GM19351 (cell line): ENCODE results near the gene GRAMD1A.
"Not testable (repeated sequence)": the region's sequence is repeated elsewhere in the genome, so short reads cannot be mapped to it uniquely, and the experiment has no call there.

Source experiments
- ATAC-seq: cut with Tn5 transposase; IDR thresholded peaks from one replicate; pipeline ENCODE4 v1.9.1; 2021; ENCODE audit warnings: mild to moderate bottlenecking, moderate library complexity; ENCODE audit not compliant: unreplicated experiment

Gene GRAMD1A

DNA sequence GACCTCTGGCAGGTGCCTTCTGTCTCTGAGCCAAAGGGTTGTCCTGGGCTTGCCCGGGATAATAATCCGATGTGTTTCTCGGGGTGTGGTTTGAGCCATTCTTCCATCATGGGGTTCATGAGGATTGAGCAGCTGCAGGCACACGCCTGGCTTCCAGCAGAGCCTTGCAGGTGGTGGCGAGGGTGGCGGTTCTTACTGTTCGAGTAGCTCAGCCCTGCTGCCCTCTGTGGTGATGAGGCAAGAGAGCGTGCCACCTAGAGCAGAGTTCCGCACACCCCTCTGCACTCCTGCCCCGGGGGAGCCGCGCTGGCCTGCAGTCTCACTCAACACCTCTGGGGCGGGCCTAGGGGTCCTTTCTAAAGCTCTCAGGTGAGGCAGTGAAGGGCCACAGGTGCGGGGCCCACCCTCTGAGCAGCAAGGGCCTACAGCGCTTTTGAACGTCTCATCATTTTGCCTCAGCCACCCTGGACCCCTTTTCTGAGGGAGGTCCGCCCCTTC is 33.9 kb downstream of the GRAMD1A start:
- ATAC-seq, result no peak

DNA sequence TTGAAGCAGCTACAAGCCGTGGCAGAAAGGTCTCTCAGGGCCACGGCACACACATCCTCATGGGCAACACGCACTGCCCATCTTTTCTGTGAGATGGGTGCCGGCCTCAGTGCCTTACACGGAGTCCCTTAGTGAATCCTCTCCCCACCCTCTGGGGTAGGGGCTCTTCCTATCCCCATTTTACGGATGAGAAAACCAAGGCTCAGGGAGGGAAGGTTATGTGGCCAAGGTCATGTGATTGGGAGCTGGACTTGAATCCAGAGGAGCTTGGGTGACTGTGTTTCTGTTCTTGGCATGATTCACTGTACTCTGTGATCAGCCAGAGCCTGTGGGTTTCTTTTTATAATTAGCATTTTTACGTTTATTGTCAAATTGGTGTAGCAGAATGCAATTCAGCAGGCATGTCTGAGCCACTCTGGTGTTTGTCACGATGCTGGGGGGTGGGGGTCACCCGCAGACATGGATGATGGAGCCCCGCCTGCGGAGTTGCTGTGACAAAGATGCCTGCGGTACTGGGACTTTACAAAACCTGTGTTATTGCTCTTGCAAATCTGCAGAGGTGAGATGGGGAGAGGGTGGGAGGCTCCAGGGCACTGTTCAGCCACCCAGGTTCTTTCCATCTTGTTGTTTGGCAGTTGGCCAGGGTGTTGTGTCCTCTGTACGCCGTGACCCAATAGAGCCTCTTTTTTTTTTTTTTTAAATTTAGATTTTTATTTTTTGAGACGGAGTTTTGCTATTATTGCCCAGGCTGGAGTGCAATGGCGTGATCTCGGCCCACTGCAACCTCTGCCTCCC is 34.7 kb downstream of the GRAMD1A start:
- no peak for ATAC-seq

DNA sequence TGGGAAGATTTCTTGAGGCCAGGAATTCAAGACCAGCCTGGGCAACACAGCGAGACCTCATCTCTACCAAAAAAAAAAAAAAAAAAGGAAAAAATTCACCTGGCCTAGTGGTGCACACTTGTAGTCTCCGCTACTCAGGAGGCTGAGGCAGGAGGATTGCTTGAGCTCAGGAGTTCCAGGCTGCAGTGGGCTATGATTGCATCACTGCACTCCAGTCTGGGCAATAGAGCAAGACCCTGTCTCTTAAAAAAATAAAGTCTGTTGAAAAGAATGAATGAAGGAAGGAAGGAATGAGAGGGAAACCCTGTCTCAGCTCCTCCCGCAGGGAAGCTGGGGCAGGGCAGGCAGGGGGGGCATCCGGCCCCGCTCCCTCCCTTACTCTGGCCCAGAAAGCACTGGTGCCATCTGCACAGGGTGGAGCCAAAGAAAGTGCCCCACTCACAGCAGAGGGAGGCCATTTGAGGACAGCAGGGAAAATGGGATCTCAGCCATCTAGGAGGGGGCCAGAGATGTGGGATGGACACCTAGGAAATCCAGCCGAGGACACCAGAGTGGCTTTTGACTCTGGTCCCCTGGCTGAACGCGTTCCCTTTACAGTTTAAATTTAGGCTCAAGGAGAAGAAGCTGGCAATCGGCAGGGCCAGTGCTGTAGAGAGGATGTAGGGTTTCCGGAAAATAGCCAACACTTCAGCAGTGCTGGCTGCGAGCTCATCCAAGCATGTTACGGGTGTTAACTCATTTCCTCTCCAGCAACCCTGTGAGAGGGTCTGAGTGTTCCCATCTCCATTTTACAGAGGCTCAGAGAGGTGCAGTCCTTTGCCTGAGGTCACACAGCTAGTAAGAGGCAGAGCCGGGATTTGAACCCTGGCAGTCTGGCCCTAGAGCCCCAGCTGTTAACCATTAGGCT is 37.8 kb downstream of the GRAMD1A start:
- ATAC-seq, result peak; percentile 49

DNA sequence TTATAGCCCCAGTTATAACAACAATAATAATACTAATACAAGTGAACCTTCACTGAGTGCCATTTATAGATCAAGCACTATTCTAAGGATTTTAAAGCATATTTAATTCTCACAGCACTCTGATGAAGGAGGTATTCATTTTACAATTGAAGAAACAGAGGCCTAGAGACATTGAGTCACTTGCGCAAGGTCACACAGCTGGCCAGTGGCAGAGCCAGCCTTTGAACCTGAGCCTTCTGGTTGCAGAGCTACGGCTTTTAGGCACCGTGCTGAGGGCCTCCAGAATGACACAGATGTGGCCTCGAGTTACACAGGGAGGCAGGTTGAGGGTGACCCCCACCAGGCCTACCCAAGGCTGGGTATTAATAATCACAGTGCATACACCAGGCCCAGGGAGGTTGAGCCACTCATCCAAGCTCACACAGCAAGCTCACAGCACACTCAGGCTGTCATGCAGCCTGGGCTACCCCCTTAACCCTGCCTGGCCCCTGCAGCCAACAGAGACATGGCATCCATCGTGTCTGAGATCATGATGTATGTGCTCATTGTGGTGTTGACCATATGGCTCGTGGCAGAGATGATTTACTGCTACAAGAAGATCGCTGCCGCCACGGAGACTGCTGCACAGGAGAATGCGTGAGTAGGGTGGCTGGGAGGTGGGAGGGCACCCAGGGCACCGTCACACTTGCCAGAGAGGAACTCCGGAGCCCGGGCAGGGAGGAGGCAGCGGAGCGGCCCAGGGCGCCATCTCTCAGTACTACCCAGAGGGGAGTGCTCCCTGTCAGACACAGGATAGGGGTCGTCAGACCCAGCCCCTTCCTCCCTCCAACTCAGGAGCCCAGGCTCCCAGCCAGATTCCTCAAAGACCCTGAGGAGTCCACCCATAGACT is 38.7 kb downstream of the GRAMD1A start:
- ATAC-seq, result no peak

DNA sequence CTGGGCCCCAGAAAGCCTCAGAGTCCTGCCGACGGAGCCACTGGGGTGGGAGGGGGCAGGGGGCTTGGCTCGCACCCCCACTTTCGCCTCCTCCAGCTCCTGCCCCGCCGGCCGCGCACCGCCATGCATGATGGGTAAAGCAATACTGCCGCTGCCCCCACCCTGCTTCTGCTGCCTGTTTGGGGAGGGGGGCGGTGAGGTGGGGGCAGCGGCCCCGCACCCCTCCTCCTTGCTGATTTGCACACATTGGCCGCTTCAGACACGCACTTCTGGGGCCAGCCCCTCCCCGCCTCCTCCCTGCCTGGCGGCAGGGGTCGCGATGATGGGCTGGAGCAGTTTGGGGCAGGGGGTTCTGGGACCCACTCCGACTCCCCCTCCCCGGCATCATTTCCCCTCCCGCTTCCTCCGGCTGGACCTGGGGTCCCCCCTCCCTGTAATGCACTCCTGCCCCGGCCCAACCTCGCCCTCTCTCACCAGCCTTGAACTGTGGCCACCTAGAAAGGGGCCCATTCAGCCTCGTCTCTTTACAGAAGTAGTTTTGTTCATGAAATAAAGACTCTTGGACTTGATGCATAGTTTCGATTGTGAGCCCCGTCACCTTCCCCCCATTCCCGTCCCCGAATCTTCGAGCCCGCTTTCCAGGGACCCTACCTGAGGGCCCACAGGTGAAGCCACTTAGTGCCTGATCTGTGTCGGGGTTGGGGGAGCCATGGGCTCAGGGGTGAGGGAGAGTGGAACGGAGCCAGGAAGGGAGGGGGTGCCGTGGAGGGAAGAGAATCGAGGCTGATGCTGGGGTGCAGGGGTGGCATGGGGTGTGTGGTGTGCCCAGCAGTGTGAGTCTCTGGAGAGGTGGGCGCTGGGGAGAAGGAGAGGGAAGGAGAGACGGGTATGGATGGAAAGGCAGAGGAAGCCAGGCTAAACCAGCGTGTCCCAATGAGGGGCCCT is 40.0 kb downstream of the GRAMD1A start:
- ATAC-seq, result no peak

DNA sequence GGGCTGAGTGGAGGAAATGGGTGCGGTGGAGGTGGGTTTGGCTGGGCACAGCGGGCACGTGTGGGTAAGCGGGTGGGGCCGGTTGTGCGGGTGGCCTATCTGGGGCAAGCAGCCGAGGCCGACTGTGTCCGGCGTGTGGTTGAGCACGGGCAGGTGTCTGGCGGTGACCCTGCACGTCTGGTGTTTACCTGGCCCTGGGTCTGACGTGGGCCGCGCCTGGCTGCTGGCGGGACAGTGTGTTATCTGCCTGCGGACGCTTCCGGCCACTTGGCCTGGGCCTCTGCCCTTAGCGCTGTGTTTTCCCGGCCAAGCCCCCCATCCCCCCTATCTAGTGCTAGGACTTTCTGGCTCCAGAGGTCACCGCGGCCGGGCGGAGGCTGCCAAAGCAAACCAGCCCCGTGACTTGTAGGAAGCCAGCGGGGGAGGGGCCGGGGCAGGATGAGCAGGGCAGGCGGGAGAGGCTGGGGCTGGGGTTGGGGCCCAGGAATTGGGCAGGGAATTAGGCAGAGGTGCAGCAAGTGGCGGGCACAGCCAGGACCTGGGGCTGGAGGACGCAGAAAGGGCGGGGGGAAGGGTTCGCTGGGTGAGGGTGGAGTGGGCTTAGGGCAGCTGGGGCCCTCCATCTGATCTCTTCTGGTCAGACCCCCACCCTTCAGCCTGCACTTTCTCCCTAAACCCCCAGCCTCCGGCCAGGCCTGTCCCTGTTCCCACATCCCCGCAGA is 40.9 kb downstream of the GRAMD1A start:
- no peak for ATAC-seq

DNA sequence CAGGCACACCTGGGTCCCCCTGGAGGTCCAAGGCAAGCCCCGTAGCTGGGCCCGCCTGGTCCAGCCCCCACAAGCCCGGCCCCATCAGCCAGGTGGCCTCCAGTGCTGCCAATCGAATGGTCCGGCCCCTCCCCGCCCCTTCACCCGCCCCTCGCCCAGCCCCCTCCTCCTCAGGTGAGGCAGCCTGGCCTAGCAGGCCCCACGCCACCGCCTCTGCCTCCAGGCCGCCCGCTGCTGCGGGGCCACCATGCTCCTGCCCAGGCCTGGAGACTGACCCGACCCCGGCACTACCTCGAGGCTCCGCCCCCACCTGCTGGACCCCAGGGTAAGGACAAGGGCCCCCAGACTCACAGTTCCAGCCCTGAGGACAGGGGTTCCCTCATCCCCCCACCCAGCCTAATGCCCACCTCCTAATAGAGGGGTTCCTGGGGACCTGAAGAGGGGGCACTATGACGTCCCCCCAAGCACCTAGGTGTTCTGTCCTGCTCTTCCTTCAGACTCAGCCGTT is 41.5 kb downstream of the GRAMD1A start, which contains the start of gene HPN:
TSS of gene HPN (plus strand) at position 174 of the 508 bp plus-strand sequence. CDS start 786 bp downstream, outside the sequence.
- no peak for ATAC-seq

DNA sequence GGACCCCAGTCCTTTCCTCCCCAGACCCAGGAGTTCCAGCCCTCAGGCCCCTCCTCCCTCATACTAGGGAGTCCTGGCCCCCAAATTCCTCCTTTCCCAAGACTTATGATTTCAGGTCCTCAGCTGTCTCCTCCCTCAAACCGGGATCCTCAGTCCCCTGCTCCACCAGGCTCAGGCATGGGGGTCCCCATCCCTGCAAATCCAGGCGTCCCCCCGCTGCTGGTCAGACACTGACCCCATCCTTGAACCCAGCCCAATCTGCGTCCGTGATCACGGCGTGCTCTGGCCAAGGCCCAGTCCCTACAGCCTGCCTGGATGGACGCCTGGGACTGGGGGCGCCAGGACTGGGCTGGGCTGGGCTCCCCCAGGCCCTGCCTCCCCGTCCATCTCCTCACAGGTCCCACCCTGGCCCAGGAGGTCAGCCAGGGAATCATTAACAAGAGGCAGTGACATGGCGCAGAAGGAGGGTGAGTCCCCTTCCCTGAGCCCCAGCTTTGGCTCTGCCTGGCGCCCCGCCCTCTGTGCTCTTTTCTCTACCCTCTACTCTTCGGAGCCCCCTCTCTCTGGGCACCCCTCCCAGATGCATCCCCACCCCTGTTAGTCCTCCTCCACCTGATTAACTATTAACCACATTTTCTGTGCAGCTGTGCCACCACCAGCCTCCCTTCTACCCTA is 42.1 kb downstream of the GRAMD1A start:
- no peak for ATAC-seq

DNA sequence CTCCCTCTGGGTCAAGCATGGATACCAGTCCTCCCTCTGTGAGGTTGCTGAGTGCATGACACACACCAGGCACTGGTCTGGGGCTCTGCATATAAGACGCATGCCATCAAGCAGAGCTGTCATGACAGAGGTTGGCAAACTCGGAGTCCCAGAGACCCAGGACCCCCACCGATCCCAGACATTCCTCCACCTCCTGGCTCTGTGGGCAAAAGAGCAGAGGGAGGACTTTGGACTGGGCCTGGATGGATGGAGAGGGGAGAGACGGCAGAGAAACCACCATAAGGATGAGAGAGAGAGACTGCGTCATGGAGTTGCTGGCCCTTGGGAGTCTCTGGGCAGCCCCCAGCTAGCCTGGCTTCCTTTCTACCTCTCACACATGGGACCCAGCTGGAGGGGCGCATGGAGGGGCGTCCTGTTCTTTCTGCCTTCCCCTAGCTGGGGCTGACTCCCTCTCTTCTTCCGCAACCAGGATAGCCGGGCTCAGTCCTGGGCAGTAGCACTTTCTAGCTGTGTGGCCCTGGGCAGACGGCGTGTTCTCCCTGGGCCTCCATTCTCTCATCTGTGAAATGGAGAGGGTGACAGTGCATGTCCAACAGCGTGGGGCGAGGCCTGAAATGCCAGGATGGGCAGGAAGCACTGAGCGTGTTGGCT is 43.0 kb downstream of the GRAMD1A start:
- no peak for ATAC-seq

DNA sequence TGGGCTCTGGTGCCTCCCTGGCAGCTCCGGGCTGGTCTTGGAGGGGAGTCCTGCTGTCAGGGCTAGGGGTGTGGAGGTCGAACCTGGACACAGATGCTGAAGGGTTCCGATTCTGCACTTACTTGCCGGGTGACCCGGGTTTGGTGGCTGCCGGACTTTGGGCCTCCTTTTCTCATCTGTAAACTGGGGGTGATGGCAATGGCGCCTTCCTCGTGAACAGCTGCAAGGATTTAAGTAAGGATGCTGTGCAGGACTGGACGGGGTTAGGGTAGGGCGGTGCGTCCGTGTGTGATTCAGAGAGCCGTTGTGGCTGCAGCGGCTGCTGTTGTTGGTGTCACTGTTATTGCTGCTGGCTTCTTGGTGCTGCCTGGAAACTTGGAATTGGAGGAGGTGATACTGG is 43.8 kb downstream of the GRAMD1A start:
- no peak for ATAC-seq

DNA sequence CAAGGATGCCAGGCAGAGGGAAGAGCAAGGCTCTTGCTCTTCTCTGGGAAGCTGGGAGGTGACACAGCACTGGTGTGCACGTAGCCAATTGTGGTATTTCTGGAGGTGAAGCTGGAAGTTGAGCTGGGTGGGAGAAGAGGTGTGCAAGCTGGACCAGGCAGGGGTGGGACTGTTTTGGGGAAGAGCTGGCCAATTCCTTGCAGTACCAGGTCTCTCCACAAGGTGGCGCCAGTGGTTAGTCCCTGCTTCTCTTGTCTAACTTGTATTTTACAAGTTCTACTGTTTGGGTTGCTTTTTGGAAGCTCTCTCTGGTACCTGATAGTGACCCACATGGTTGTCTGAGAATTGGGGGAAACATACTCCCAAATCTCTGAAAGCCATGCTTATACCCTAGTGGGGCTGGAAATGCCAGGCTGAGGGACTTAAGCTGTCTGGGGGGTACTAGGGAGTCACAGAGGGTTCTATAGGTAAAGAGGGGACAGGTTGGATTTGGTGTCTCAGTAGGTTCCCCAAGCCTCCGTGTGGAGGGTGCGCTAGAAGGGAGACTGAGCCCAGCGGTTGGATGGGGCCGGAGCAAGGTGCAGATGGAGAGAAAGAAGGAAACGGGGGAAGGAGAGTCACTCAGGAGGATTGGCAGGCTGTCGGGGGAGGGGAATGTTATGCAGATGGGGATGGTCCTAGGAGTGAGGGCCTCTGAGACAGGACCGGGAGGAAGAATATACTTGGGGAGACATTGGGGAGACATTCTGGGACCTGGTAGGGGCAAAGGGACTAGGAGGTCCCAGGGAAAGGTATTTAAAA is 44.4 kb downstream of the GRAMD1A start:
- ATAC-seq, result no peak

DNA sequence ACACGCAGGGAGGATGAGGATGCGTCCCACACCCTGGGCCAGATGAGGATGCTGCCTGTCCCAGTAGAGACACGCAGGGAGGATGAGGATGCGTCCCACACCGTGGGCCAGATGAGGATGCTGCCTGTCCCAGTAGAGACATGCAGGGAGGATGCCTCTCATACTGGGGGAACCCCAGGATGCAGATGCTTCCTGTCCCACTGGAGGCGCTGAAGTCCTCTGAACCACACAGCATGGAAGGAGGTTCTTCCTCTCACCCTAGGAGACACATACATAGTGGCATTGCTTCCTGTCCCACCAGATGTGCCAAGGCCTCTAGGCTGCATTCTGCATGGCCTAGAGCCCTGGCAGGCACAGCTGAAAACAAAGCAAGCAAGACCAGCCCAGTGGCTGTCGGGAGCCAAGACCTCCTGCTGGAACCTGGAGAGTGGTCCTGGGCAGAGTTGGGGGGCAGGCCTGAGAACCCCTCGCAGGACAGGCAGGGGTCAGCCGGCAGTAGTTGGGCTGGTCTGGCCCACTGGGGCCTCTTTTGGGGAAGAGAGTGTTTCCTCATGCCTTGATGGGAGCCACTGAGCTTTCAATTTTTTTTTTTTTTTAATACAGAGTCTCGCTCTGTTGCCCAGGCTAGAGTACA is 45.7 kb downstream of the GRAMD1A start:
- peak; percentile 51 for ATAC-seq

DNA sequence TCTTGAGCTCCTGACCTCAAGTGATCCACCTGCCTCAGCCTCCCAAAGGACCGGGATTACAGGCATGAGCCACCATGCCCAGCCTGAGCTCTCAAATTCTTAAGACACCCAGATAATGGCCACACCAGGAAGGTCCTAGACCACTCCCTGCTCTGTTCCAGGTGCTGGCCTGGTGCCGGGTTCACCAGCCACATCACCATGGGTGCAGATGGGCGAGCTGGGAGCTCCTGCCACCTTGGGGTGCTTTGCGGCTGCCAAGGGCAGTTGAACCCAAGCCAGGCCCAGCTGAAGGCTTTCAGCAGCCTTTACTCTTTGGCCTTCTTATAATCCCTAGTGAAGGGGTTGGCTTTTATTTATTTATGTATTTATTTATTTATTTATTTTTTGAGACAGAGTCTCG is 46.3 kb downstream of the GRAMD1A start:
- no peak for ATAC-seq

DNA sequence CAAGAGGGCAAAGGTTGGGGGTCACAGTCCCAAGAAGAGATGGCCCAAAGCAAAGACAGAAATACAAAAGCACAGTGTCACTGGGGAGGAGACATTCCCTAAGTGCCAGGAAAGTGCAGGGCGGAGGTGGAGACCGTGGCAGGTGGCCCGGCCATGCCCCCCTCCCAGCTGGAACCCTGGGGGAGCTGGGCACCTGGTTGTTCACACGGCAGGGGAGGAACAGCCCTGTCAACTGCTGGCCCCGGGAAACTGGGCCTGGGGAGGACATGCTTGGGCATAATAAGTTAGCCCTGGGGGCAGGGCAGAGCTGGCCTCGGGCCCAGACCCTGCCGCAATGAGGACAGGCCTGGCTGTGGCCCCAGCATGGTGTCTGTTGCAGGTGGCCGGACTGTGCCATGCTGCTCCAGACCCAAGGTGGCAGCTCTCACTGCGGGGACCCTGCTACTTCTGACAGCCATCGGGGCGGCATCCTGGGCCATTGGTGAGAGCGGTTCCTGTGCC is 48.8 kb downstream of the GRAMD1A start:
- ATAC-seq, result no peak

DNA sequence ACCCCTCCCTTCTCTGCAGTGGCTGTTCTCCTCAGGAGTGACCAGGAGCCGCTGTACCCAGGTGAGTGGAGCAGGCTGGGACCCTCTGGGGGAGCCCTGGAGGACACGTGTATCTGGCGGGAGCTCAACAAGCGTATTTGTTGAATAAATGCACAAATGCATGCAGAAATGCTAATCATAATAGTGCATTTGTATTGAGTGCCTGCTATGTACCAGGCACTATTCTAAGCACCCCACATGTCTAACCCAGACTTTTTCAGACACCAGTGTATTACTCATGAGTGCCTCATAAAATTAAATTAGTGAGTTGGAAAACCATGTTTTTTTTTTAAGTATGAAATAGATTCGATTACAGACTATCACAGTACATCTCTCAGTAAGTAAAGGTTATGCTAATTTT is 49.3 kb downstream of the GRAMD1A start:
- ATAC-seq, result no peak

DNA sequence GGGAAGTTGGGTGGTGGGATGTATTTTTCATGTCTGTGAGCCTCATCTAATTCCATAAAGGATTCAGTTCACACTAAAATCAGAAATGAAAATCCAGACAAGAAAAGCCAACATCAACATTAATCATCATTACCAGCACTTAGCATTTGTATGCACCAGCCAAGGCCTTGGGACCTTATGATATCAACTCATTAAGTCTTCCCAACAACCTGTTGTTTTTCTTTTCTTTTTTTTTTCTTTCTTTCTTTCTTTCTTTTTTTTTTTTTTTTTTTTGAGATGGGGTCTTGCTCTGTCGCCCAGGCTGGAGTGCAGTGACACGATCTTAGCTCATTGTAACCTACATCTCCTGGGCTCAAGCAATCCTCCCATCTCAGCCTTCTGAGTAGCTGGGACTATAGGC is 50.5 kb downstream of the GRAMD1A start:
- not testable (repeated sequence) for ATAC-seq
